OCI-LY1 (cell line): Measurements from ENCODE around the gene RAET1G.

Source experiments
- H2AFZ ChIP-seq: fragments of 200-600 bp; sonication (generic), shearing (Covaris generic); 2 replicates; pipeline ENCODE4 v1.6.0; 2014; ENCODE audit warnings: antibody characterized with exemption, mild to moderate bottlenecking, low read length
- H3F3A ChIP-seq: fragments of 200-600 bp; sonication (generic), shearing (Covaris generic); 2 replicates; pipeline ENCODE4 v1.6.0; 2014; ENCODE audit warnings: mild to moderate bottlenecking, antibody characterized with exemption, low read length, moderate library complexity; ENCODE audit not compliant: insufficient read depth
- H3K27ac ChIP-seq: fragments of 200-600 bp; sonication (generic); 2 replicates; pipeline ENCODE4 v1.5.1; 2014; ENCODE audit warnings: low read length, mixed run types, mild to moderate bottlenecking, low read depth; ENCODE audit not compliant: poor library complexity, severe bottlenecking
- H3K27me3 ChIP-seq: fragments of 200-600 bp; sonication (generic); 2 replicates; pipeline ENCODE4 v1.6.0; 2014; ENCODE audit warnings: antibody characterized with exemption, mild to moderate bottlenecking, low read length, moderate library complexity; ENCODE audit not compliant: insufficient read depth
- H3K36me3 ChIP-seq: fragments of 200-600 bp; sonication (generic); 2 replicates; pipeline ENCODE4 v1.6.1; 2014; ENCODE audit warnings: mild to moderate bottlenecking, antibody characterized with exemption, low read length, moderate library complexity, mixed read lengths; ENCODE audit not compliant: insufficient read depth
- H3K4me1 ChIP-seq: fragments of 200-600 bp; sonication (generic); 2 replicates; pipeline ENCODE4 v1.5.1; 2014; ENCODE audit warnings: mild to moderate bottlenecking, low read length, moderate library complexity; ENCODE audit not compliant: insufficient read depth, severe bottlenecking
- H3K4me2 ChIP-seq: fragments of 200-600 bp; sonication (generic), shearing (Covaris generic); 2 replicates; pipeline ENCODE4 v1.6.1; 2014; ENCODE audit warnings: low read length
- H3K4me3 ChIP-seq: fragments of 200-600 bp; sonication (generic); 2 replicates; pipeline ENCODE4 v1.5.1; 2014; ENCODE audit warnings: low read length, low read depth, mild to moderate bottlenecking, mixed read lengths; ENCODE audit not compliant: poor library complexity, severe bottlenecking
- H3K79me2 ChIP-seq: fragments of 200-600 bp; shearing (Covaris generic); 2 replicates; pipeline ENCODE4 v1.6.1; 2016; ENCODE audit warnings: mixed run types, low read length, mixed read lengths; ENCODE audit not compliant: insufficient read depth
- H3K9ac ChIP-seq: fragments of 200-600 bp; sonication (generic), shearing (Covaris generic); 2 replicates; pipeline ENCODE4 v1.6.1; 2014; ENCODE audit warnings: mild to moderate bottlenecking, low read length, mixed read lengths
- H3K9me2 ChIP-seq: fragments of 200-600 bp; sonication (generic), shearing (Covaris generic); 2 replicates; pipeline ENCODE4 v1.6.1; 2014; ENCODE audit warnings: low read depth, mild to moderate bottlenecking, low read length, mixed read lengths
- H3K9me3 ChIP-seq: fragments of 200-600 bp; shearing (Covaris generic); 2 replicates; pipeline ENCODE4 v1.6.1; 2014; ENCODE audit warnings: low read length, mixed read lengths
- H4K20me1 ChIP-seq: fragments of 200-600 bp; sonication (generic), shearing (Covaris generic); 2 replicates; pipeline ENCODE4 v1.6.0; 2016; ENCODE audit warnings: mild to moderate bottlenecking, low read length; ENCODE audit not compliant: insufficient read depth
- CTCF ChIP-seq: fragments of 200-600 bp; sonication (generic), shearing (Covaris generic); IDR thresholded peaks from 2 replicates; pipeline ENCODE4 v1.5.1; 2017; ENCODE audit warnings: mild to moderate bottlenecking, antibody characterized with exemption, low read length, moderate library complexity, mixed read lengths
- EZH2 ChIP-seq: fragments of 200-600 bp; sonication (generic), shearing (Covaris generic); IDR thresholded peaks from 2 replicates; pipeline ENCODE4 v1.8.0; 2017; ENCODE audit warnings: borderline replicate concordance, mixed run types, mild to moderate bottlenecking, antibody characterized with exemption, low read length, moderate library complexity, mixed read lengths

RAET1G gene

GRCh38 chr6:149918151-149918905 is 4.6 kb downstream of the RAET1G start:
- Histone ChIP-seq H3K9me2 (no peaks in the 10 kb centered on the region), H2AFZ (no peak overlapping the region), H3K36me3 (no peaks in the 10 kb centered on the region), H3K4me2 (no peak overlapping the region), H3K9me3 (no peaks in the 10 kb centered on the region), H3K4me1 (peaks cover 4% of the 10 kb centered on the region), H3K4me3 (no peak overlapping the region), H3K27me3 (no peaks in the 10 kb centered on the region), H3F3A (no peaks in the 10 kb centered on the region), H3K9ac (no peak overlapping the region), H3K27ac (no peak overlapping the region), H4K20me1 (no peaks in the 10 kb centered on the region), H3K79me2 (no peaks in the 10 kb centered on the region)
- TF ChIP-seq CTCF (no peak), EZH2 (no peak)

GRCh38 chr6:149917679-149918078 is 5.2 kb downstream of the RAET1G start:
- Histone ChIP-seq H3F3A (no peaks in the 10 kb centered on the region), H4K20me1 (no peaks in the 10 kb centered on the region), H2AFZ (no peak overlapping the region), H3K79me2 (no peaks in the 10 kb centered on the region), H3K9me2 (no peaks in the 10 kb centered on the region), H3K27ac (no peak overlapping the region), H3K4me2 (no peak overlapping the region), H3K27me3 (no peaks in the 10 kb centered on the region), H3K4me3 (no peak overlapping the region), H3K9ac (no peak overlapping the region), H3K4me1 (no peaks in the 10 kb centered on the region), H3K36me3 (no peaks in the 10 kb centered on the region), H3K9me3 (no peaks in the 10 kb centered on the region)
- TF ChIP-seq EZH2 (no peak), CTCF (no peak)

- no peaks in the 10 kb centered on the region for H3K79me2 ChIP-seq
- H3K9me2 ChIP-seq: no peaks in the 10 kb centered on the region
- no peaks in the 10 kb centered on the region for H3K36me3 ChIP-seq
- H3K4me3 ChIP-seq: no peak overlapping the region
- no peak overlapping the region for H2AFZ ChIP-seq
- no peaks in the 10 kb centered on the region for H3K9me3 ChIP-seq
- H3K4me2 ChIP-seq: no peak overlapping the region
- H3F3A ChIP-seq: no peaks in the 10 kb centered on the region
- TF ChIP-seq CTCF (no peak), EZH2 (no peak)
- H3K4me1 ChIP-seq: no peaks in the 10 kb centered on the region
- H3K27ac ChIP-seq: no peak overlapping the region
- H3K9ac ChIP-seq: no peak overlapping the region
- no peaks in the 10 kb centered on the region for H3K27me3 ChIP-seq
- no peaks in the 10 kb centered on the region for H4K20me1 ChIP-seq
These were observed 6.7 kb downstream of the RAET1G start for GRCh38 chr6:149915970-149916865.
